Liver (tissue), 3 donors: ENCODE measurements around the gene ZFP3.

Source experiments
- RXRA ChIP-seq, 2 donors: IDR thresholded peaks; 2 replicates each; pipeline ENCODE4 v1.6.1; 2017 to 2018; ENCODE audit warnings: antibody characterized with exemption in 2 of 2, mild to moderate bottlenecking in 1 of 2
- TAF1 ChIP-seq: conservative IDR thresholded peaks from 2 replicates; pipeline ENCODE4 v1.6.1; 2016; ENCODE audit warnings: antibody characterized with exemption, mild to moderate bottlenecking
- YY1 ChIP-seq: IDR thresholded peaks from 2 replicates; pipeline ENCODE4 v1.6.1; 2016; ENCODE audit warnings: antibody characterized with exemption, mild to moderate bottlenecking
- TF ChIP-seq, protein P1 (sequence below): fragments of 150-350 bp; IDR thresholded peaks from 2 replicates; pipeline ENCODE4 v1.5.1; 2017; ENCODE audit warnings: improper control_type of control experiment, low read depth, low read length; ENCODE audit not compliant: missing input control
- TF ChIP-seq, protein P2 (sequence below): IDR thresholded peaks from 2 replicates; pipeline ENCODE4 v1.6.1; 2016; ENCODE audit warnings: antibody characterized with exemption
- donor health status: healthy.
- donor health status: healthy.

DNA sequence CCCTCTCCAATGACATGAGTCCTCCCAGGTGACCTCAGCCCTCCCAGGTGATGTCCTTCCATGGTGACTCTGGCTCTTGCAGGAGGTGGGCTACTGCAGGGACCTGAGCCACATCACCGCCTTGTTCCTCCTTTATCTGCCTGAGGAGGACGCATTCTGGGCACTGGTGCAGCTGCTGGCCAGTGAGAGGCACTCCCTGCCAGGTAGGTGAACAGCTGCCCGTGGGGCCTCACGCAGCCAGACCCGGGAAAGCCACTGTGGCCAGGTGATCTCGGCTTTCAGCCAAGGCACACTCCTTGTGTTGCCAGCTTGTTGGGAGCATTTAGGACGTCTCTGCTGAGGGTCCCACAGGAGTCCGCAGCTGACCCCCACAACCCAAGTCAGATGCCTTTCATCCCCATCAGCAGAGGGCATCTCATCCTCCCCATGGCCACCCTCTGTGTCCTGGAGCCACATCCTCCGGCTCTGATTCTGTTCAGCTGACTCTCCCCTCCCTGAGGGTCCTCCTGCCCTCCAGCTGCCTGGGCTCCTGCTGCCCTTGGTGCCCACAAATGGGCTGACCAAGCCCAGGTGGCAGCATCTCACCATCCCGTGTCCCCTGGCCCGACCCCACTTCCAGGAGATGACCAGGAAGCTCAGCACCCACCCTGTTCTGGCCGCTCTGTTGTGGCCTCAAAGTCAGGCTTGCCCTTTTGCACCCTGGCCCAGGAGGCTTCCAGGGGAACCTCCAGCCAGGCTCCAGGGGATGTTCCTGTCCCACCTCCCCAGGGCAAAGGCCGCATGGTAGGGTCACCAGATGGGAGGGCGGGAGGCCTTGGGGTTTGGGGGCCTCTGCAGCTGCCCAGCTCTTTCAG, 57.7 kb downstream of the ZFP3 start:
- TF ChIP-seq, protein P1, sequence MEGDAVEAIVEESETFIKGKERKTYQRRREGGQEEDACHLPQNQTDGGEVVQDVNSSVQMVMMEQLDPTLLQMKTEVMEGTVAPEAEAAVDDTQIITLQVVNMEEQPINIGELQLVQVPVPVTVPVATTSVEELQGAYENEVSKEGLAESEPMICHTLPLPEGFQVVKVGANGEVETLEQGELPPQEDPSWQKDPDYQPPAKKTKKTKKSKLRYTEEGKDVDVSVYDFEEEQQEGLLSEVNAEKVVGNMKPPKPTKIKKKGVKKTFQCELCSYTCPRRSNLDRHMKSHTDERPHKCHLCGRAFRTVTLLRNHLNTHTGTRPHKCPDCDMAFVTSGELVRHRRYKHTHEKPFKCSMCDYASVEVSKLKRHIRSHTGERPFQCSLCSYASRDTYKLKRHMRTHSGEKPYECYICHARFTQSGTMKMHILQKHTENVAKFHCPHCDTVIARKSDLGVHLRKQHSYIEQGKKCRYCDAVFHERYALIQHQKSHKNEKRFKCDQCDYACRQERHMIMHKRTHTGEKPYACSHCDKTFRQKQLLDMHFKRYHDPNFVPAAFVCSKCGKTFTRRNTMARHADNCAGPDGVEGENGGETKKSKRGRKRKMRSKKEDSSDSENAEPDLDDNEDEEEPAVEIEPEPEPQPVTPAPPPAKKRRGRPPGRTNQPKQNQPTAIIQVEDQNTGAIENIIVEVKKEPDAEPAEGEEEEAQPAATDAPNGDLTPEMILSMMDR = no peak
- TF ChIP-seq TAF1 (no peak), RXRA (IDR thresholded peaks at IDR 0.05) (no peak), YY1 (no peak)
- TF ChIP-seq, protein P2, sequence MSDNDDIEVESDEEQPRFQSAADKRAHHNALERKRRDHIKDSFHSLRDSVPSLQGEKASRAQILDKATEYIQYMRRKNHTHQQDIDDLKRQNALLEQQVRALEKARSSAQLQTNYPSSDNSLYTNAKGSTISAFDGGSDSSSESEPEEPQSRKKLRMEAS = no peak
